Thyroid gland (tissue), 4 donors: ENCODE measurements around the gene ATF2.

ENCODE experiments used
- CTCF ChIP-seq, 6 experiments: fragments of 200-600 bp in 3 of 6; fragments of 450-650 bp in 3 of 6; sonication (generic) in 3 of 6; IDR thresholded peaks; one replicate each; pipeline ENCODE4 v1.5.1; 2016 to 2019; ENCODE audit warnings: antibody characterized with exemption in 6 of 6, mild to moderate bottlenecking in 2 of 6, inconsistent platforms in 1 of 6, moderate library complexity in 1 of 6
- POLR2A ChIP-seq, 2 donors: fragments of 450-650 bp; IDR thresholded peaks; one replicate each; pipeline ENCODE4 v1.6.1; 2017; ENCODE audit warnings: antibody characterized with exemption in 2 of 2, mild to moderate bottlenecking in 2 of 2, moderate library complexity in 1 of 2

- TF ChIP-seq CTCF (IDR thresholded peaks at IDR 0.05), result no peak
- no peak for TF ChIP-seq POLR2A (IDR thresholded peaks at IDR 0.05)
Observed at GRCh38 chr2:175206866-175207265, 38.9 kb upstream of the ATF2 start.
